PC-3 (cell line): ENCODE measurements around the gene ZNF101. TPM values are rescaled to one million over a fixed set of nuclear protein-coding genes. Genes with fewer than 3 reads are reported as not detected.

Experiments used
- ATAC-seq: fragments of 200-7000 bp; cut with Tn5 transposase; 2 replicates; pipeline ENCODE4 v1.9.1; 2020; ENCODE audit warnings: mild to moderate bottlenecking, moderate library complexity
- BruUV-seq: library from RNA; stranded (reverse); fragments of 400-500 nt; replicated peaks from 2 replicates; lab custom pipeline; 2021; lab: Mats Ljungman, UMichigan
- CTCF ChIA-PET: fragments of 300-600 bp; sonication (Branson Sonifier 250); formaldehyde crosslinking; loops from one replicate; lab custom pipeline; 2022; ENCODE audit warnings: antibody characterized with exemption; lab: Charles Lee
- POLR2A ChIA-PET: fragments of 300-600 bp; sonication (Branson Sonifier 250); formaldehyde crosslinking; loops from one replicate; lab custom pipeline; 2022; ENCODE audit warnings: antibody characterized with exemption; ENCODE audit not compliant: unreplicated experiment; lab: Charles Lee
- DNase-seq: peaks from one replicate; pipeline ENCODE4 v3.0.0-alpha.2; 2015
- H2AFZ ChIP-seq: fragments of 300-600 bp; sonication (generic); 2 replicates; pipeline ENCODE4 v1.6.0; 2016; ENCODE audit warnings: antibody characterized with exemption, low read length
- H3F3A ChIP-seq: fragments of 300-600 bp; sonication (generic); one replicate; pipeline ENCODE4 v1.6.0; 2017; ENCODE audit warnings: antibody characterized with exemption, low read length, control low read depth, mild to moderate bottlenecking; ENCODE audit not compliant: unreplicated experiment
- H3K27ac ChIP-seq: fragments of 300-600 bp; sonication (generic); 2 replicates; pipeline ENCODE4 v1.5.1; 2016; ENCODE audit warnings: mild to moderate bottlenecking, low read length
- H3K27me3 ChIP-seq: fragments of 300-600 bp; sonication (generic); 2 replicates; pipeline ENCODE4 v1.6.1; 2016; ENCODE audit warnings: low read length, mixed read lengths
- H3K36me3 ChIP-seq: fragments of 300-600 bp; sonication (generic); 2 replicates; pipeline ENCODE4 v1.6.1; 2016; ENCODE audit warnings: low read depth, mixed run types, low read length, mixed read lengths
- H3K4me1 ChIP-seq: fragments of 300-600 bp; sonication (generic); 2 replicates; pipeline ENCODE4 v1.5.1; 2016; ENCODE audit warnings: low read length; ENCODE audit not compliant: insufficient read depth
- H3K4me2 ChIP-seq: fragments of 300-600 bp; sonication (generic); 2 replicates; pipeline ENCODE4 v1.6.0; 2016; ENCODE audit warnings: low read length
- H3K4me3 ChIP-seq: fragments of 300-600 bp; sonication (generic); 2 replicates; pipeline ENCODE4 v1.5.1; 2016; ENCODE audit warnings: mild to moderate bottlenecking, low read length, mixed read lengths
- H3K79me2 ChIP-seq: fragments of 300-600 bp; sonication (generic); 2 replicates; pipeline ENCODE4 v1.6.1; 2017; ENCODE audit warnings: low read length, mixed read lengths
- H3K9ac ChIP-seq: fragments of 300-600 bp; sonication (generic); 2 replicates; pipeline ENCODE4 v1.6.0; 2016; ENCODE audit warnings: mild to moderate bottlenecking, low read length
- H3K9me2 ChIP-seq: fragments of 300-600 bp; sonication (generic); replicated peaks from 2 replicates; pipeline ENCODE4 v1.6.1; 2016; ENCODE audit warnings: mixed run types, low read length, mixed read lengths
- H3K9me3 ChIP-seq: fragments of 300-600 bp; sonication (generic); 2 replicates; pipeline ENCODE4 v1.6.1; 2016; ENCODE audit warnings: low read length, mixed read lengths
- H4K20me1 ChIP-seq: fragments of 300-600 bp; sonication (generic); 2 replicates; pipeline ENCODE4 v1.6.1; 2016; ENCODE audit warnings: low read length, mixed read lengths
- EZH2phosphoT487 ChIP-seq: fragments of 300-600 bp; sonication (generic); IDR thresholded peaks from 2 replicates; pipeline ENCODE4 v1.6.1; 2018; ENCODE audit warnings: mild to moderate bottlenecking, antibody characterized with exemption, low read length, borderline replicate concordance
- intact Hi-C: fragments of 100-400 bp; cut with micrococcal nuclease; formaldehyde crosslinking; loops from 2 replicates; pipeline ENCODE4 v1.9.0; 2023
- total RNA-seq: library from RNA; depleted of rRNA; stranded (reverse); fragments of >200 nt; gene quantifications from 2 replicates; pipeline ENCODE4 v1.2.3, GENCODE V29; 2014; rRNA removed
- TF ChIP-seq, protein P1 (sequence below): fragments of 300-600 bp; sonication (generic); conservative IDR thresholded peaks from 2 replicates; pipeline ENCODE4 v1.5.1; 2017; ENCODE audit warnings: antibody characterized with exemption, low read depth, mild to moderate bottlenecking, low read length

Gene ZNF101
- total RNA-seq, 1 experiment from 2014 or later = 11.0 TPM

GRCh38 chr19:19732579-19733501, 64.2 kb downstream of the ZNF101 start, which contains the start of gene ZNF14:
Gene ZNF14, minus strand, starts transcription at chr19:19733112. Its CDS starts 154 bp downstream, at chr19:19732958.
- Histone ChIP-seq H3F3A (no peaks in the 10 kb centered on the region), H3K27me3 (no peaks in the 10 kb centered on the region), H4K20me1 (no peaks in the 10 kb centered on the region), H2AFZ (peak within 1 kb of the TSS; percentile 100), H3K9ac (peak within 1 kb of the TSS; percentile 81), H3K9me2 (no peaks in the 10 kb centered on the region), H3K36me3 (peaks cover 35% of the 10 kb centered on the region), H3K4me2 (peak within 1 kb of the TSS; percentile 87), H3K79me2 (peaks cover 50% of the 10 kb centered on the region), H3K27ac (no peak within 1 kb of the TSS), H3K9me3 (peaks cover 22% of the 10 kb centered on the region), H3K4me3 (peak within 1 kb of the TSS; percentile 91), H3K4me1 (no peaks in the 10 kb centered on the region)
- ATAC-seq = peak; percentile 100
- DNase-seq = peak; percentile 97
- no peak for TF ChIP-seq EZH2phosphoT487
- TF ChIP-seq, protein P1, sequence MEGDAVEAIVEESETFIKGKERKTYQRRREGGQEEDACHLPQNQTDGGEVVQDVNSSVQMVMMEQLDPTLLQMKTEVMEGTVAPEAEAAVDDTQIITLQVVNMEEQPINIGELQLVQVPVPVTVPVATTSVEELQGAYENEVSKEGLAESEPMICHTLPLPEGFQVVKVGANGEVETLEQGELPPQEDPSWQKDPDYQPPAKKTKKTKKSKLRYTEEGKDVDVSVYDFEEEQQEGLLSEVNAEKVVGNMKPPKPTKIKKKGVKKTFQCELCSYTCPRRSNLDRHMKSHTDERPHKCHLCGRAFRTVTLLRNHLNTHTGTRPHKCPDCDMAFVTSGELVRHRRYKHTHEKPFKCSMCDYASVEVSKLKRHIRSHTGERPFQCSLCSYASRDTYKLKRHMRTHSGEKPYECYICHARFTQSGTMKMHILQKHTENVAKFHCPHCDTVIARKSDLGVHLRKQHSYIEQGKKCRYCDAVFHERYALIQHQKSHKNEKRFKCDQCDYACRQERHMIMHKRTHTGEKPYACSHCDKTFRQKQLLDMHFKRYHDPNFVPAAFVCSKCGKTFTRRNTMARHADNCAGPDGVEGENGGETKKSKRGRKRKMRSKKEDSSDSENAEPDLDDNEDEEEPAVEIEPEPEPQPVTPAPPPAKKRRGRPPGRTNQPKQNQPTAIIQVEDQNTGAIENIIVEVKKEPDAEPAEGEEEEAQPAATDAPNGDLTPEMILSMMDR = peak; percentile 26; the same call in 1 of the 2 replicates
- no TSS peak for BruUV-seq
- intact Hi-C loops = loop anchor here (2.0 kb wide), 1 partner anchor 44 kb away; no protein-coding TSS in a partner anchor
- CTCF ChIA-PET = interaction anchor here (0.7 kb wide), 1 partner anchor 335 kb away, joined by 3 read pairs; no protein-coding TSS in a partner anchor
- POLR2A ChIA-PET = no interaction called here

Other genes with a start within 250 kb of the ZNF101 start
- 4.5 and 4.9 TPM in 2 replicates for gene TSSK6, start 153.3 kb upstream of the ZNF101 start, total RNA-seq
- gene NDUFA13, start 152.6 kb upstream of the ZNF101 start, total RNA-seq = 380 and 481 TPM in 2 replicates
- 6.5 and 8.1 TPM in 2 replicates for gene YJEFN3, start 139.9 kb upstream of the ZNF101 start, total RNA-seq
- 2.0 and 2.5 TPM in 2 replicates for gene CILP2, start 130.6 kb upstream of the ZNF101 start, total RNA-seq
- gene PBX4, start 50.2 kb upstream of the ZNF101 start, total RNA-seq = 6.9 TPM in 2 replicates
- gene LPAR2, start 40.6 kb upstream of the ZNF101 start, total RNA-seq = 26.6 and 31.0 TPM in 2 replicates
- gene GMIP, start 25.2 kb upstream of the ZNF101 start, total RNA-seq = 6.3 and 11.1 TPM in 2 replicates
- 48.5 and 58.2 TPM in 2 replicates for gene ATP13A1, start 5.2 kb upstream of the ZNF101 start, total RNA-seq
- gene ZNF14, start 64.3 kb downstream of the ZNF101 start, total RNA-seq = 2.4 and 3.0 TPM in 2 replicates
- 2.4 TPM in 1 of 2 replicates, not detected in the other for gene ZNF506, start 152.9 kb downstream of the ZNF101 start, total RNA-seq
- 0.75 and 1.1 TPM in 2 replicates for gene ZNF253, start 197.0 kb downstream of the ZNF101 start, total RNA-seq
- 0.40 and 1.7 TPM in 2 replicates for gene ZNF93, start 232.1 kb downstream of the ZNF101 start, total RNA-seq